HG03060 (cell line): ENCODE measurements around the gene CARMIL1.
"Not testable (repeated sequence)": the region's sequence is repeated elsewhere in the genome, so short reads cannot be mapped to it uniquely, and the experiment has no call there.

Experiments used
- ATAC-seq: cut with Tn5 transposase; IDR thresholded peaks from one replicate; pipeline ENCODE4 v1.9.1; 2021; ENCODE audit warnings: low read depth, moderate number of reproducible peaks; ENCODE audit not compliant: unreplicated experiment

CARMIL1 gene

DNA sequence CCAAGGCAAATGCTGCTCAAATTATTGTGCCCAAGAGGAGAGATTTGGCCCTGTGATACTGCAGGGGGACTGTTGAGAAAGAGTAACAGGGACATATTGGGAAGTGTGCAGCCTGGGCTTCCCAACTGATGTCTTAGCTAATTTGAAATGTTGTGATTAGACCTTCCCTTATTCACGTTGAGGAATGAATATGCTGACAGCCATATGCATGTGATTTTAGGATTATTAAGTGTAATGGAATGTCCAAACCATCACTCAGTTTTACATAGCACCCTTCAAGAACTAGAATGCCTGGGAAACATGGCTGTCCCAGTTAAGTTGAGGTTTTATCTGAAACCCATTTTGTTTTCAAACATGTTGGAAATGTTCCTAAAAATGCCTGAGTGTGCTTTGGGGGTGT lies 81.4 kb downstream of the CARMIL1 start:
- no peak for ATAC-seq

DNA sequence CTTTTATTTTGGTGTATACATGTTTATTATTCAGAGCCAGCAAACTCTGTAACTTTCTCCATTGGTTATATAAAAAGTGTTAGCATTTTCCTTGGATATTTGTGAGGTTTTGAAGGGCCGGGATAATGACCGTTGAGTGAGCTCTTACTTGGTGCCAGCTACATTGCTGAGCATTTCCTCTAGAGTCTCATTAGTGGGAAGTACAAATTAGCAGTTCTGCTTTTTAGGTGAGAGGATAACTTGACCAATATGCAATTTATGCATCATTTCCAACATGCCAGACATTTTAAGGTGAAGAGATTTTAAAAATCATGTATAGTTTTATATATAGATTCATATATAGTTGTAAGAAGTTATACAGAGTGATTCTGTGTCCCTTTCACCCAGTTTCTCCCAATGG lies 84.3 kb downstream of the CARMIL1 start:
- no peak for ATAC-seq

DNA sequence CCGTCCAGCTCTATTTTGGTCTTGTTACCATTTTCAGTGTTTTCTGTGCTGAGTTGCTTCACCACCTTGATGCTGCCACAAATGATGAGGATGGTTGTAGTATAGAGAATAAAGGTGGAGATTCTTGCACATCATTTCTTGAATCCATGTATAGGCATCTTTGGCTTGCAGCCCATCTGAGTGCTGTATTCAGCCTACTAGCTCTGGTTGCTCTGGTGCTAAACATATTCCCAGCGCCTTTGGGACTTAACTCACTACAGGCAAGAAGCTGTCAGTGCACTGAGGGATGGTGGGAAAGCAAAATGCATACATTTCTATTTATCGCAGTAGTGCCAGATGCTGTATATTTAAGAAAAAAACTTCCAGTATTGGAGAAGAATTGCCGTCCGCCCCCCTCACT lies 86.0 kb downstream of the CARMIL1 start:
- no peak for ATAC-seq

DNA sequence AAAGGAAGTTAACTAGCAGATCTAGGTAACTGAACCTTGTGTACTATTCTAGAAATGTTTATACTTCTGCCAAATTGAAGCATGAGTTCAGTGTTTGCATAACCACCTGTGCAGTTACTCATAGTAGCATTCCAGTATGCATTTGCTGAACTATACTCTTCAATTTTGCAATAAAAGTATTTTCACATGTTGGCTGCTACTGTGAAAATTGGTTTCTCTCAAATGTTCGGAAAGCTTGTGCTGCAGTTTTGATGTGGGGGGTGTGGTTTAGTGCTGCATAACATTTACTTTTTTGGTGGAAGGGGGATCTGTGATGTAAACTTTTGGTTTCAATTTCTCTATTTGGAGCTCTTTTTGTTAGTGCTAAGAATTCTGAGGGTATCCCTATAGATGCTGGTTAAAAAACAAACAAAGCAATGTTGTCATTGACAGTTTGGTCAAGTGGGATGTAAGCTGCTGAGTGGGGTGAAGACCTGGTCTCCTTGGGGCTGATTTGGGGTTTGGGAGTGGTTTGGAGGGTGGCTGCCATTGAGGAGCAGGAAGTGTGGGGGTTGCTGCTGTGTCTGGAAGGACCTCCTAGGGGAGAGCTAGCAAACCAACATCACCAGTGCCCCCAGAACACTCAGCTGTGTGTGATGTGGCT lies 87.8 kb downstream of the CARMIL1 start:
- ATAC-seq = no peak

DNA sequence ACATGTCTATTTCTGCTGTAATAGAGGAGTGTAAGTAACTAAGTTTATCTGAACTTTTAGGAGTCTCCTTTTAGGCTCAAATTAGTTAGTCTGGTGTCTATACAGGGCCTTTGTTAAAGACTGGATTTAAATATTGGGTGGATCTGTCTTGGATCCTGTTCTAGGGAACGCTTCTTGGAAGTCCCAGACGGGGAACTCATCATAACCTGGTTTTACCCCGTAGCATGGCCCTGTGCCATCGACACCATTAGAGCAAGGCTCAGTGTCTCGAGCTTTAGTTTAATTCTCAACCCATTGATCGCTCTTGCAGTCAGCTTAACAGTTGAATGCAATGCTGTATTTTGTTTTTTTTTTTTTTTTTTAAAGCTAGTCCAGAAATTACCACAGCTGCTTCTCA lies 89.9 kb downstream of the CARMIL1 start:
- no peak for ATAC-seq

DNA sequence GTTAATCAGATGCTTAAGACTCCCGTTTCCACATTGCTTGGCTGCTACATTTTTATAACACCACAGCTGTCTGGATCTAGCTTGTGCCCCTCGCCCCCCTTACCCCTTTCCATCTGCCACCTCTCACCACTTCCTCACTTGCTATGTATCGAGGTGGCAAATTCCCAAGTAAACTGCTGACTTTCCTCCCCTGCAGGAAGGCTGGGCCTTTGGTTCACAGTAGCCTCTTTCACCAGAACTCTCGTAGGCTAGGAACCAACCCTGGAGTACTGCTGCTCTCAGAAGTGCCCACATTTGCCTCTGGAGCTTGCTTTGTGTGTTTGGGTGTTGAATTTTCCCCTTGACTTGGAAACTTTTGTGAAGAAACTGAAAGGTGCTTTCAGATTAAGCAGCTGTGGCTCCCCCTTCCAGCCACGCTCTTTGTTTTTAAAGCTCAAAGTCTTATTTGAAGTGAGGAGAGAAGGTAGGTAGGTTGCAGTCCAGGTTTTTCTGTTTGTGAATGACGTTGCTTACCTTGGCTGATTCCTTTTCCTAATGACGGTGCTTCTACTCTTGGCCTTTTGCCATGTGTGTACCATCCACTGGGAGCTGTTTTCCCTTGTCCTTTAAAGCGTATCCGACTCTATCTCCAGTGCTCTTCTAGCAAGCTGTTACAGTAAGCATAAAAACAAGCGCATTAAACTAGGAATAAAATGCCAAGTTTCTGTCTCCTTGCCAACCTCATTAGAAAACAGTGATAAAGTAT lies 90.4 kb downstream of the CARMIL1 start:
- no peak for ATAC-seq

DNA sequence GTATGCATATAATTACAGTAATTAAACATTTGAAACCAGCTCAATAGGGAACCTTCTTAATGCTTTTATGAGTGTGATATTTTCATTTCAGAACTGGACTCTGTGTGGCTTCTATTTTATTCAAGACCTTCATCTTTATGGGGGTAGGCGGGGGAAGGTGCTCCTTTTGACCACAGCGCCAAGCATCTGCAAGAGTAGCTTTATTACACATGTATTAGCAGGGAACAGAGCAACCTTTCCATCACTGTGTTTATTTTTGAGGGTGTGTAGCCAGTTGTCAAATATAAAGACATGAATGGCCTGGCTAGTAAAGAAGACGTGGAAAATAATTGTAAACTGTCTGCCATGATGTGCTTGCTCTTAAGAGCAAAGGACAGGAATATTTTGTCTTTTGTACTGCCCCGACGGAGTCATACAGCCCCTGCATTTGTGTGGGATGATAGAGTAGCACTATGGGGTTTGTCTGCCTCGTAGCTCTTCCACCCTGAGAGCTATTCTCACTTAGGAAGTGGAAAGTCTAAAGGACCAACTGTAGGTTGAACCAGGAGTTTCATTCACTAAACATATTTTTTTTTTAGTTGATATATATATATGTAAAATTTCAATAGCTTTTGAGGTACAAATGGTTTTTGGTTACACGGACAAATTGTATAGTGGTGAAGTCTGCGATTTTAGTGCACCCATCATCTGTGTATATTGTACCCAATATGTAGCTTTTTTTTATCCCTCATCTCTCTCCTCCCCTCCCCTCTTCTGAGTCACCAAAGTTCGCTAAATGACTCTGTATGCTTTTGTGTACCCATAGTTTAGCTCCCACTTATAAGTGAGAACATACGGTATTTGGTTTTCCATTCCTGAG lies 91.2 kb downstream of the CARMIL1 start:
- ATAC-seq = no peak

DNA sequence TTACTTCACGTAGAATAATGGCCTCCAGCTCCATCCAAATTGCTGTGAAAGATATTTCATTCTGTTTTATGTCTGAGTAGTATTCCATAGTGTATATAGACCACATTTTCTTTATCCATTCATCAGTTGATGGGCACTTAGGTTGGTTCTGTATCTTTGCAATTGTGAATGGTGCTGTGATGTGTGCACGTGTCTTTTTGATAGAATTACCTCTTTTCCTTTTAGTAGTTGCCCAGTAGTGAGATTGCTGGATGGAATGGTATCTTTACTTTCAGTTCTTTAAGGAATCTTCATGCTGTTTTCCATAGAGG lies 91.8 kb downstream of the CARMIL1 start:
- no peak for ATAC-seq

DNA sequence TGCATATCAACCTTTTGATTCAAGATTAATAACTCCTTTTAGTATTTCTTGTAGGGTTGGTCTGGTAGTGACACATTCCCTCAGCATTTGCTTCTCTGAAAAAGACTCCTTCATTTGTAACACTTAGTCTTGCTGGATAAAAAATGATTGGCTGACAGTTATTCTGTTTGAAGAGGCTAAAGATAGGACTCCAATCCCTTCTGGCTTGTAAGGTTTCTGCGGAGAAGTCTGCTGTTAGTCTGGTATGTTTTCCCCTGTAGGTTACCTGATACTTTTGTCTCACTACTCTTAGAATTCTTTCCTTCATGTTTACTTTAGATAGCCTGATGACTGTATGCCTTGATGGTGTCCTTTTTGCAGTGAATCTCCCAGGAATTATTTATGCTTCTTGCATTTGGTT lies 96.0 kb downstream of the CARMIL1 start:
- no peak for ATAC-seq

DNA sequence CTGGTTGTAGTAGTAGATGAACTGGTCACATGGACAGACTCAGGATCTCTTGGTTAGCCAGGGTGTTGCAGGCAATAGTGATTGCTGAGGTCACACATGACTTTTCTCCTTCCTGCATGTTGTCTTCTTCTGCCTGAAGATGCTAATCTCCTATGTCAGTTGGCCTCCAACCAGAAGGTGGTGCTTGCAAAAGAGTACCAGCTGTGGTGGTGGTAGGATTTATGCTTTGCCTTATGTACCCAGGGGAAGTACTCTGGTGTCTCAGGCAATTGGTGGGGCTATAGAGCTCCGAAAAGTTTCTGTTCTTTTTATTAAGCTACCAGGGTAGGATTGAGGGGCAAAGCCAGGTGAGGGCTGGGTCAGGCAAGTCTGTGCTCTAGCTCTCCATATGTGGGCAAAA lies 98.5 kb downstream of the CARMIL1 start:
- no peak for ATAC-seq

DNA sequence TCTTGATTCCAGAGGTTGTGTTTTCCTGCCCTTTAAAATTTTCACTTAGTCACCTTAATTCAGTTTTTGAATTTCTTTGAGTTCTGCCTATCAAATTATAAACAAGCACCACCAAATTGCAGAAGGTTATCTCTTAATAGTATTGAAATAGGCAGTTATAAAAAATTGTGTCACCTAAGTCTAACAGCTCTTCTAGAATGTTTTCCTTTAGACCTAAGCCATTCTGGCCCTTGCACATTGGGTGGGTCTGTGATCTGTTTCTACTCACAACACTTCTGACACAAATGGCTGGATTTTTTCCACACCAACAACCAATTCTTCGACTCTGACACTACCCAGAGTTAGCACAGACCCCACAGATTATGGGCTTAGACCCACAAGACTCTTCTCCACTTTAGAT lies 101.9 kb downstream of the CARMIL1 start:
- ATAC-seq = no peak

DNA sequence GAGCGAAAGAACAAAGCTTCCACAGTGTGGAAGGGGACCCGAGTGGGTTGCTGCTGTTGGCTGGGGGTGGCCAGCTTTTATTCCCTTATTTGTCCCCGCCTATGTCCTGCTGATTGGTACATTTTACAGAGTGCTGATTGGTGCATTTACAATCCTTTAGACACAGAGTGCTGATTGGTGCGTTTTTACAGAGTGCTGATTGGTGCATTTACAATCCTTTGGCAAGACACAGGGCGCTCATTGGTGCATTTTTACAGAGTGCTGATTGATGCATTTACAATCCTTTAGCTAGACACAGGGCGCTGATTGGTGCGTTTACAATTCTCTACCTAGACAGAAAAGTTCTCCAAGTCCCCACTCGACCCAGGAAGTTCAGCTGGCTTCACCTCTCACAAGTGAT lies 103.3 kb downstream of the CARMIL1 start:
- ATAC-seq = not testable (repeated sequence)

DNA sequence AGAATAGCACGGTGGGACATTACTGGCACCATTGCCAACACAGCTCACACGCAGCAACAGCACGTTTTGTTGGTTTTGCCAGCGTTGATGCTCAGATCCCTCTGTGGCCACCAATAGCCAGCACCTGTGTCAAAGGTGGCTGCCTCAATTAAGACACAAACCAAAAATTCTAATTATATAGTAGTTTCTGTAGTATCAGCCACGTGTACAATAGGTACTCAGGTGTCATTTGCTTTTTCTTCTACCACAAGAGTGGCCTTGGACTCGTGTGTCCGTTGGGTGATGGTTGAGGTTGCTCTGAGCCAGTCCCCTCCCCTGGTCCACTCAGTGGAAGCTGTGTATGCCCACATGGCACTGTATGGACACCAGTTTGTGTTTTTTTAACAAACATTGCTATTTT lies 105.1 kb downstream of the CARMIL1 start:
- ATAC-seq = no peak

DNA sequence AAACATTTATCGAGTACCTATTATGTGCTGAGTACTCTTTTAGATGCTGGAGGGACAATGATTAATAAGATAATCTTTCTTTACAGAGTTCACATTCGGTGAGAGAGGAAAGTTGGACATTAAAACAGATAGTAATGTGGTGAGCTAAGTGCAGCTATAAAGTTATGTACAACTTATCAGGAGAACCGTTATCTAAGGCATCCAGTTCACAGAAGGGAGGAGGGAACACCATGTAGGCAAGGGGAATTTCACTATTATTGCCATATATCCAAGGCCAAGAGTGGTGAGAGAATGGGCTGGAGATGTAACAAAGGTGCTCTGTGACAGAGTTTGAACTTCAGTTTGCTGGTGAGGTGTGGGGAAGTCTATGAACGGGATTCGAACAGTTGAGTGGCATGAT lies 105.8 kb downstream of the CARMIL1 start:
- ATAC-seq = no peak

DNA sequence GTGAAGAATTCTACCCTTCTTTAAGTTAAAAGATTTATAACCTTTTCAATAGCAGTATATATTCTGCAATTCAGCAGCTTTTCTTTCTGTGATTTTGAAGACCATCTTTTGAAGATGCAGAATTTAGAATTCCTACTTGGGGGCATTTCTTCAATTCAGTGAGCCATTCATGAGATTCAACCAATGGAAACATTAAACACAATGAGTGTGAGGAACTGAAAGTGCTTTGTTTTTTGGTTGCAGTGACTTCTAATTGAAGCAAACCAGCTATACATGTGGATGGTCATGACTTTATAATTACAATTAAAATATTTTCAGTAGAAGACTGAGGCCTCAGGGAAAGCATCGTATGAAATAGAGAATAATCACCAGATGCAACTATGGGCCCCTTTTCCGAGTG lies 108.3 kb downstream of the CARMIL1 start:
- no peak for ATAC-seq

DNA sequence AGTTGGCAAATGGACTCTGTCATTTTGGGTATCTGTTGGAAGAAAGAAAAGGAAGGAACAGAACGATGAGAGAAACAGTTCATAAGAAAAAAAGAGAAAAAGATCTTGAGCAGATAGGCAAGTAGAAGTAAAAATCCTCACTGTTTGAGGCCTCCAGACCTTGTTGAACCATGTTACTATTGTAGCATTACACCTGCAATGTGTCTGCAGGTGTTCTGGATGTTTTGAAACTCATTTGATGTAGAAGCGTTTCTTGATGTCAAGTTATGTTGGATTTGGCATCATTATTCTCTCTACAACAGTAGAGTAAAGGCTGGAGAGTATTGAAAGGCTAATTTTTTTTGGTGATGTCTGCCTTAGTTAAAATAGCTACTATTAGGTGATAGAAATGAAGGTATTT lies 108.7 kb downstream of the CARMIL1 start:
- ATAC-seq = no peak

DNA sequence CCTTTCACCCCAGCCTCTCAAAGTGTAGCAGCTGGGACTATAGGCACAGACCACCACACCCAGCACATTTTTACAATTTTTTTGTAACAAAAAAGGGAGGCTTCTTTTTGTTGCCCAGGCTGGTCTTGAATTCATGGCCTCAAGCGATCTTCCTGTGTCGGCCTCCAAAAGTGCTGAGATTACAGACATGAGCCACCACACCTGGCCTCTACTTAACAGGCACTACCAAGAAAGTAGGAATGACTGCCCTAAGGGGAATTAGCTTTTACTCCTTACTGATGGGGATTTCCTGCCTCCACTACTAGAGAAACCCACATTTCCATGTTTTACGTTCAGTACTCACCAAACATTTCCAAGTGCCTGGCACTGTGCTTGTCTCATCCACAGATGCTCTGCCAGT lies 109.6 kb downstream of the CARMIL1 start:
- no peak for ATAC-seq

DNA sequence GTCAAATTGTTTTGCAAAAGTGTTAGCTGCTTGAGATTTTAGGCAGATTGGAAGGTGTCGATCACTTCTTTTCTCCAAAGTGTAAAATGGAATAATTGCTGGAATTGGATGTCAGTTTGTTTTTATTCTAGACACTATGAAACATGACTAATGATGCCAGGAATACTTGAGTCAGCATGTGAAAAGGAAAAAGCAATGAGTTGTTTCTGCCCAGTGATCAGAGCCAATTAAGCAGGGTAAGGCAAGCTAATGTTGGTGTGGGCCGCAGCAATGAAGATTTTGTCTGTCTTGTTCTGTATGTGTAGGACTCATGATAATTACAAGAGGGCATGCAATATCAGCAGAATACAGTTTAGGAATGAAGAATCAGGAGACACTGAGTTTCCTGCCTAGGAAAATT lies 110.3 kb downstream of the CARMIL1 start:
- no peak for ATAC-seq

DNA sequence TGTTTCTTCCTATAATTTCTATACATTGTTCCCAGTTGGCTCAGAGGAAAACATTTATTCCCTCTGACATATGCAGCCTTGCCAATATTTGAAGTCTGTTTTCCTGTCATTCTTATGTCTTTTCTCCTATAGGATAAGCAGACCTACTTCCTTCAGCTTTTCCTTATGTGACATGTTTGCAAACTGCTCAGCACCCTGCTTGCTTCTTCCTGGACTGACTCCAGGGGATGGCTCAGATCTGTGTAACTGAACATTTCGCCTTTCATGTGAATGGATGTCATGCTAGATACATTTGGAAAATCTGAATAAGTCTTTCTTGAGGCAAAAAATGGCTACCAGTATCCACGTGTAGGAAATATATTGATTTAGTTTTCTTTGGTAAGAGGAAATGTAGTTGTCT lies 113.2 kb downstream of the CARMIL1 start:
- no peak for ATAC-seq

DNA sequence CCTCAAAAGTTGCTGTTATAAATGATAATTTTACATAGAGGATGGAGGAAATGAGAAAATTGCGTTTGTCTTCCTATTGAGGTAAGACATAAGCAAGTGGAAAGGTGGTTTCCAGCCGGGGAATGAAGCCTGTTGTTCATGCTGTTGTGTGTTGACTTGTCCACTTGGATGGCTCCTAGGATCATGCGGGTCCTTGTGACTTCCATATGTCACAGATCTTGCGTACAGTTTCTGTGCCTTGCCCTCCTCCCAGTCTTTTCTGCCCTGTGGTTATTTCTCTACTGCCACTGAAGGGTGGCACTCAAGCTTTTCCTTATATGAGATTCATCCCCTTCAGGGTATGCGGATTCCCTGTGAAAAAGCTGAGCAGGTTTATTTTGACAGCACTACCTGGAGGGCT lies 116.6 kb downstream of the CARMIL1 start:
- ATAC-seq = no peak

DNA sequence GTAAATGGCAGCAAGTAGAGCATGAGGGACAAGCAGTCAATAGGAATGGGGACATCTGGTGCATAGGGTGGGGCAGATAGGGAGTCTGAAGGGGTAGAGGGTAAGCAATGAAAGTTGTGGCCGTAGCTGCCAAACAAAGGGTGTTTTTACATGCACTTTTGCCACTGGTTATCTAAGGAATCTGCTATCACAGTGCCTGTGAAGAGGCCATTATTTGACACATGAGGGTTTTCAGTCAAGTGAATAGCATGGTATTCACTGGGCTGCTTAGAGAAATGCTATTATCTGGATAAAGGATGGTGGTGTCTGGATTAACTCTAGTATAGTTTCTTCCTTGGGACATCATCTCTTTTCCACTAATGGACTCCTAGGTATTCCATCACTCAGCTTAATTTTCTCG lies 118.2 kb downstream of the CARMIL1 start:
- ATAC-seq = no peak

DNA sequence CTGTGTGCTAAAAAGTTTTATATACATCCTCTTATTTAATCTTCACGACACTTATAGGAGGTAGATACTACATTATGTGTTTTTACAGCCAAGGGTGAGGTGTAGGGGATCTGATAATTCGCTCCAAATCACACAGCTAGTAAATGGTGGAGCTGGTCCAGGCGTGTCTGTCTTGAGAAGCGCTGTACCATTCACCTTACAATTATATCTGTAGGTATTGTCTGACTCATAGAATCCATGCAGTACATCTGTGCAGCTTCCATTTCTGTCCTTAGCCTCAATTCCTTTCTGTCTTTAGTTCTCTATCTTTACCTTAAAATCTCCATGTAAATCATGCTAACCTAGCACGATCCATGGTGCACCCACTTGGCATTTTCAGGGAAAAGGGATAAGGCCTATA lies 120.7 kb downstream of the CARMIL1 start:
- no peak for ATAC-seq
